IMR-90 (cell line): ENCODE data around the gene CSF2RB. TPM values are rescaled to one million over a fixed set of nuclear protein-coding genes. Genes with fewer than 3 reads are reported as not detected.

ENCODE experiments used
- ATAC-seq: fragments of 200-7000 bp; cut with Tn5 transposase; 2 replicates; pipeline ENCODE4 v1.9.1; 2020; ENCODE audit warnings: low read depth, mild to moderate bottlenecking, moderate library complexity
- BruUV-seq: library from RNA; stranded (reverse); fragments of 400-500 nt; replicated peaks from 2 replicates; lab custom pipeline; 2021; lab: Mats Ljungman, UMichigan
- CTCF ChIA-PET: fragments of 300-600 bp; formaldehyde crosslinking; extraction: SDS; loops from one replicate; lab custom pipeline; 2021; ENCODE audit warnings: antibody characterized with exemption; lab: Yijun Ruan, JAX
- POLR2A ChIA-PET: fragments of 300-600 bp; sonication (Branson Sonifier 250); formaldehyde crosslinking; loops from one replicate; lab custom pipeline; 2022; ENCODE audit warnings: antibody characterized with exemption; ENCODE audit not compliant: unreplicated experiment; lab: Charles Lee
- DNase-seq: peaks from one replicate; pipeline ENCODE4 v3.0.0; 2013
- H2AFZ ChIP-seq: replicated peaks from 2 replicates; pipeline ENCODE3; 2013; ENCODE audit warnings: low read length, mild to moderate bottlenecking; ENCODE audit not compliant: poor library complexity
- H2AK5ac ChIP-seq: 2 replicates; pipeline ENCODE4 v1.6.1; 2013; ENCODE audit warnings: low read depth, low read length, inconsistent platforms
- H2AK9ac ChIP-seq: replicated peaks from 2 replicates; pipeline ENCODE3; 2013; ENCODE audit warnings: mild to moderate bottlenecking, low read depth, low read length, moderate library complexity; ENCODE audit not compliant: poor library complexity
- H2BK120ac ChIP-seq: 2 replicates; pipeline ENCODE4 v1.6.1; 2013; ENCODE audit warnings: low read depth, low read length, inconsistent platforms
- H2BK15ac ChIP-seq: 3 replicates; pipeline ENCODE4 v1.6.1; 2013; ENCODE audit warnings: low read depth, low read length, inconsistent platforms
- H2BK20ac ChIP-seq: 2 replicates; pipeline ENCODE4 v1.6.1; 2013; ENCODE audit warnings: low read depth, mild to moderate bottlenecking, inconsistent platforms, low read length, moderate library complexity
- H2BK5ac ChIP-seq: 2 replicates; pipeline ENCODE4 v1.6.1; 2013; ENCODE audit warnings: mild to moderate bottlenecking, low read depth, low read length, inconsistent platforms; ENCODE audit not compliant: poor library complexity, severe bottlenecking
- H3K14ac ChIP-seq: replicated peaks from 2 replicates; pipeline ENCODE4 v1.6.1; 2013; ENCODE audit warnings: low read depth, low read length, inconsistent platforms
- H3K18ac ChIP-seq: 2 replicates; pipeline ENCODE4 v1.6.1; 2013; ENCODE audit warnings: low read depth, low read length, control low read depth
- H3K23ac ChIP-seq: 2 replicates; pipeline ENCODE4 v1.6.1; 2013; ENCODE audit warnings: low read depth, low read length, inconsistent platforms
- H3K27ac ChIP-seq: 2 replicates; pipeline ENCODE4 v1.5.1; 2013; ENCODE audit warnings: mild to moderate bottlenecking, control low read depth, low read length; ENCODE audit not compliant: insufficient read depth
- H3K27me3 ChIP-seq: 2 replicates; pipeline ENCODE4 v1.6.1; 2013; ENCODE audit warnings: low read length; ENCODE audit not compliant: control insufficient read depth, insufficient read depth
- H3K36me3 ChIP-seq: 2 replicates; pipeline ENCODE4 v1.6.1; 2013; ENCODE audit warnings: low read length, mixed read lengths; ENCODE audit not compliant: control insufficient read depth, insufficient read depth
- H3K4ac ChIP-seq: 2 replicates; pipeline ENCODE4 v1.6.1; 2013; ENCODE audit warnings: low read depth, low read length, inconsistent platforms
- H3K4me1 ChIP-seq: 2 replicates; pipeline ENCODE4 v1.6.1; 2013; ENCODE audit warnings: low read length, mixed read lengths; ENCODE audit not compliant: control insufficient read depth, insufficient read depth
- H3K4me2 ChIP-seq: 2 replicates; pipeline ENCODE4 v1.6.1; 2013; ENCODE audit warnings: low read depth, mild to moderate bottlenecking, control low read depth, low read length, moderate library complexity
- H3K4me3 ChIP-seq: 2 replicates; pipeline ENCODE4 v1.5.1; 2013; ENCODE audit warnings: low read depth, mild to moderate bottlenecking, control low read depth, low read length, moderate library complexity; ENCODE audit not compliant: insufficient read depth
- H3K56ac ChIP-seq: 2 replicates; pipeline ENCODE4 v1.6.1; 2013; ENCODE audit warnings: low read length, inconsistent platforms; ENCODE audit not compliant: insufficient read depth; ENCODE audit errors: extremely low read depth
- H3K79me1 ChIP-seq, 2 experiments: 2 replicates each; pipeline ENCODE4 v1.6.1; 2013; ENCODE audit warnings: low read length in 2 of 2, inconsistent platforms in 1 of 2, low read depth in 1 of 2
- H3K9ac ChIP-seq: 2 replicates; pipeline ENCODE4 v1.6.1; 2013; ENCODE audit warnings: low read depth, low read length, control low read depth
- H3K9me1 ChIP-seq: 2 replicates; pipeline ENCODE4 v1.6.1; 2013; ENCODE audit warnings: low read length, inconsistent platforms; ENCODE audit not compliant: insufficient read depth
- H3K9me3 ChIP-seq: 2 replicates; pipeline ENCODE4 v1.6.1; 2013; ENCODE audit warnings: low read length; ENCODE audit not compliant: control insufficient read depth, insufficient read depth
- H4K20me1 ChIP-seq: 2 replicates; pipeline ENCODE4 v1.6.1; 2013; ENCODE audit warnings: low read length, inconsistent platforms; ENCODE audit not compliant: insufficient read depth
- H4K5ac ChIP-seq: 2 replicates; pipeline ENCODE4 v1.6.1; 2013; ENCODE audit warnings: mild to moderate bottlenecking, low read depth, low read length, control low read depth
- H4K8ac ChIP-seq, 2 experiments: 2 replicates each; pipeline ENCODE4 v1.6.1; 2013; ENCODE audit warnings: low read depth in 2 of 2, low read length in 2 of 2, control low read depth in 1 of 2, inconsistent platforms in 1 of 2
- H4K91ac ChIP-seq: 2 replicates; pipeline ENCODE4 v1.6.1; 2013; ENCODE audit warnings: low read depth, low read length, inconsistent platforms; ENCODE audit not compliant: insufficient read depth
- BHLHE40 ChIP-seq: fragments of 150-350 bp; IDR thresholded peaks from 2 replicates; pipeline ENCODE4 v1.6.1; 2016; ENCODE audit warnings: mild to moderate bottlenecking, low read depth, low read length
- CEBPB ChIP-seq: IDR thresholded peaks from 2 replicates; pipeline ENCODE4 v1.6.1; 2012; ENCODE audit warnings: low read depth, low read length, improper control_type of control experiment
- CHD1 ChIP-seq: IDR thresholded peaks from 2 replicates; pipeline ENCODE4 v1.6.1; 2012; ENCODE audit warnings: low read depth, low read length, improper control_type of control experiment
- CTCF ChIP-seq: conservative IDR thresholded peaks from 2 replicates; pipeline ENCODE4 v1.5.1; 2012; ENCODE audit warnings: mild to moderate bottlenecking, low read depth, low read length, improper control_type of control experiment
- MAFK ChIP-seq: IDR thresholded peaks from 2 replicates; pipeline ENCODE4 v1.6.1; 2012; ENCODE audit warnings: low read depth, low read length, improper control_type of control experiment
- MAZ ChIP-seq: IDR thresholded peaks from 2 replicates; pipeline ENCODE4 v1.6.1; 2012; ENCODE audit warnings: low read depth, mild to moderate bottlenecking, low read length, improper control_type of control experiment, moderate library complexity, borderline replicate concordance
- NFE2L2 ChIP-seq: fragments of 150-350 bp; IDR thresholded peaks from 2 replicates; pipeline ENCODE4 v1.6.1; 2016; ENCODE audit warnings: low read depth, mild to moderate bottlenecking, low read length
- POLR2A ChIP-seq: IDR thresholded peaks from 2 replicates; pipeline ENCODE4 v1.6.1; 2012; ENCODE audit warnings: mild to moderate bottlenecking, low read depth, low read length
- RAD21 ChIP-seq: IDR thresholded peaks from 2 replicates; pipeline ENCODE4 v1.6.1; 2012; ENCODE audit warnings: low read length, improper control_type of control experiment
- RCOR1 ChIP-seq: IDR thresholded peaks from 2 replicates; pipeline ENCODE4 v1.6.1; 2012; ENCODE audit warnings: mild to moderate bottlenecking, low read length, improper control_type of control experiment; ENCODE audit not compliant: insufficient replicate concordance
- USF2 ChIP-seq: fragments of 150-350 bp; IDR thresholded peaks from 2 replicates; pipeline ENCODE4 v1.6.1; 2017; ENCODE audit warnings: mild to moderate bottlenecking, antibody characterized with exemption, low read length, low read depth
- WGBS, 2 experiments: methylation state at CpG; one replicate each; pipeline versions ENCODE4 v1.1.5 to v1.1.7; 2013; ENCODE audit warnings: missing lambda C conversion rate in 2 of 2; ENCODE audit not compliant: insufficient read length in 1 of 2; ENCODE audit errors: extremely low coverage in 2 of 2; 5-methylcytosine and 5-hydroxymethylcytosine counted together
- dilution Hi-C: fragments of 300-500 bp; cut with HindIII; formaldehyde crosslinking; loops from one replicate; pipeline ENCODE4 v1.14.3; 2018; ENCODE audit warnings: low sequenced_read_pairs; ENCODE audit not compliant: unreplicated experiment
- in situ Hi-C: fragments of 300-500 bp; cut with MboI; formaldehyde crosslinking; loops from 3 replicates; pipeline ENCODE4 v1.14.3; 2019; ENCODE audit warnings: low sequenced_read_pairs, inconsistent platforms, mixed read lengths
- intact Hi-C: fragments of 100-400 bp; cut with micrococcal nuclease; formaldehyde crosslinking; loops from 2 replicates; pipeline ENCODE4 v1.10.0; 2022
- polyA plus RNA-seq, 3 experiments: library from polyadenylated mRNA; depleted of rRNA; stranded (reverse); fragments of >200 nt; gene quantifications; 2 replicates each; pipeline ENCODE4 v1.2.3, GENCODE V29; 2012; ENCODE audit warnings: low replicate concordance in 1 of 3
- total RNA-seq: library from RNA; depleted of rRNA; stranded (reverse); fragments of >200 nt; gene quantifications from 2 replicates; pipeline ENCODE4 v1.2.3, GENCODE V29; 2012

The CSF2RB gene
- total and polyA plus RNA-seq, 2 of the 4 experiments (the other 2 are of a cell fraction), result not detected

- H3K27ac ChIP-seq, result no peak overlapping the region
- ATAC-seq, result no peak
- H3K14ac ChIP-seq, result no peak overlapping the region
- POLR2A ChIA-PET, result interaction anchor here (0.6 kb wide), 1 partner anchor 13 kb away, joined by 3 read pairs; no protein-coding TSS in a partner anchor
- TF ChIP-seq RCOR1, result no peak
- no peak for TF ChIP-seq MAZ
- TF ChIP-seq BHLHE40, result no peak
- TF ChIP-seq USF2, result no peak
- TF ChIP-seq POLR2A, result no peak
- no peak for TF ChIP-seq RAD21
- no peak for TF ChIP-seq MAFK
- TF ChIP-seq CEBPB, result no peak
- TF ChIP-seq CTCF, result no peak
- no peak for TF ChIP-seq CHD1
- TF ChIP-seq NFE2L2, result no peak
- H3K9me3 ChIP-seq, result no peaks in the 10 kb centered on the region
- H3K4ac ChIP-seq, result no peak overlapping the region
- CTCF ChIA-PET, result no interaction called here
- H2BK120ac ChIP-seq, result no peak overlapping the region
- no TSS peak for BruUV-seq
- dilution Hi-C loops (no loop called here), in situ Hi-C loops (no loop called here), intact Hi-C loops (no loop called here)
- H3K4me3 ChIP-seq, result no peak overlapping the region
- no peaks in the 10 kb centered on the region for H3K79me1 ChIP-seq
- no peak overlapping the region for H3K56ac ChIP-seq
- H3K9me1 ChIP-seq, result no peaks in the 10 kb centered on the region
- no peaks in the 10 kb centered on the region for H3K4me1 ChIP-seq
- no peak overlapping the region for H2AK5ac ChIP-seq
- no peak overlapping the region for H2AFZ ChIP-seq
- H2BK15ac ChIP-seq, result no peak overlapping the region
- no peak overlapping the region for H3K23ac ChIP-seq
- no peaks in the 10 kb centered on the region for H4K20me1 ChIP-seq
- no peak overlapping the region for H3K18ac ChIP-seq
- H3K27me3 ChIP-seq, result peaks cover 47% of the 10 kb centered on the region
- no peak for DNase-seq
- no peak overlapping the region for H3K4me2 ChIP-seq
- H3K36me3 ChIP-seq, result no peaks in the 10 kb centered on the region
- H4K8ac ChIP-seq, result no peak overlapping the region
- H4K5ac ChIP-seq, result no peak overlapping the region
- 28% methylated on average over 6 of the region's 14 CpGs; no CpG with 5 or more reads in 1 of the 2 experiments for whole genome bisulfite sequencing, 2 experiments
- H4K91ac ChIP-seq, result no peak overlapping the region
- no peak overlapping the region for H2AK9ac ChIP-seq
- H2BK20ac ChIP-seq, result no peak overlapping the region
- no peak overlapping the region for H3K9ac ChIP-seq
- H2BK5ac ChIP-seq, result no peak overlapping the region
Observed at GRCh38 chr22:36926721-36927435, 13.4 kb downstream of the CSF2RB start.
